GM18499 (cell line): ENCODE measurements around the gene AMN1.
"Not testable (repeated sequence)": the region's sequence is repeated elsewhere in the genome, so short reads cannot be mapped to it uniquely, and the experiment has no call there.

Experiments used
- ATAC-seq: cut with Tn5 transposase; IDR thresholded peaks from one replicate; pipeline ENCODE4 v1.9.1; 2021; ENCODE audit warnings: moderate number of reproducible peaks; ENCODE audit not compliant: insufficient read depth, unreplicated experiment

Gene AMN1

GRCh38 chr12:31733549-31734432, 5.0 kb upstream of the AMN1 start:
- not testable (repeated sequence) for ATAC-seq

GRCh38 chr12:31732926-31733548, 4.2 kb upstream of the AMN1 start:
- ATAC-seq = no peak

GRCh38 chr12:31731203-31731602, 2.4 kb upstream of the AMN1 start:
- not testable (repeated sequence) for ATAC-seq

- ATAC-seq = no peak
Observed at GRCh38 chr12:31729705-31730104, 884 bp upstream of the AMN1 start.

GRCh38 chr12:31728289-31728916, 418 bp downstream of the AMN1 start:
- ATAC-seq = no peak

GRCh38 chr12:31727192-31727591, 1.6 kb downstream of the AMN1 start:
- no peak for ATAC-seq

GRCh38 chr12:31726575-31726974, 2.2 kb downstream of the AMN1 start:
- ATAC-seq = no peak

- ATAC-seq = no peak
Observed at GRCh38 chr12:31724557-31724956, 4.3 kb downstream of the AMN1 start.

GRCh38 chr12:31722580-31722979, 6.2 kb downstream of the AMN1 start:
- no peak for ATAC-seq

- ATAC-seq = not testable (repeated sequence)
Observed at GRCh38 chr12:31718542-31719198, 10.2 kb downstream of the AMN1 start.

GRCh38 chr12:31716998-31717397, 11.8 kb downstream of the AMN1 start:
- not testable (repeated sequence) for ATAC-seq

GRCh38 chr12:31715283-31715825, 13.5 kb downstream of the AMN1 start:
- peak; percentile 80 for ATAC-seq

GRCh38 chr12:31714406-31715271, 14.2 kb downstream of the AMN1 start:
- no peak for ATAC-seq

- no peak for ATAC-seq
Observed at GRCh38 chr12:31712877-31713276, 15.9 kb downstream of the AMN1 start.

- no peak for ATAC-seq
Observed at GRCh38 chr12:31710021-31710818, 18.6 kb downstream of the AMN1 start.

- not testable (repeated sequence) for ATAC-seq
Observed at GRCh38 chr12:31708118-31708517, 20.7 kb downstream of the AMN1 start.

- no peak for ATAC-seq
Observed at GRCh38 chr12:31705621-31706020, 23.2 kb downstream of the AMN1 start.

GRCh38 chr12:31702047-31702446, 26.8 kb downstream of the AMN1 start:
- ATAC-seq = no peak

- ATAC-seq = not testable (repeated sequence)
Observed at GRCh38 chr12:31689921-31690320, 38.9 kb downstream of the AMN1 start.
